Iris pigment epithelial cell (primary cell): ENCODE results near the gene IFT172.
"Not testable (repeated sequence)": the region's sequence is repeated elsewhere in the genome, so short reads cannot be mapped to it uniquely, and the experiment has no call there.

Experiments used
- DNase-seq: peaks from one replicate; pipeline ENCODE4 v3.0.0-alpha.2; 2011; ENCODE audit warnings: low read depth

The IFT172 gene, protein sequence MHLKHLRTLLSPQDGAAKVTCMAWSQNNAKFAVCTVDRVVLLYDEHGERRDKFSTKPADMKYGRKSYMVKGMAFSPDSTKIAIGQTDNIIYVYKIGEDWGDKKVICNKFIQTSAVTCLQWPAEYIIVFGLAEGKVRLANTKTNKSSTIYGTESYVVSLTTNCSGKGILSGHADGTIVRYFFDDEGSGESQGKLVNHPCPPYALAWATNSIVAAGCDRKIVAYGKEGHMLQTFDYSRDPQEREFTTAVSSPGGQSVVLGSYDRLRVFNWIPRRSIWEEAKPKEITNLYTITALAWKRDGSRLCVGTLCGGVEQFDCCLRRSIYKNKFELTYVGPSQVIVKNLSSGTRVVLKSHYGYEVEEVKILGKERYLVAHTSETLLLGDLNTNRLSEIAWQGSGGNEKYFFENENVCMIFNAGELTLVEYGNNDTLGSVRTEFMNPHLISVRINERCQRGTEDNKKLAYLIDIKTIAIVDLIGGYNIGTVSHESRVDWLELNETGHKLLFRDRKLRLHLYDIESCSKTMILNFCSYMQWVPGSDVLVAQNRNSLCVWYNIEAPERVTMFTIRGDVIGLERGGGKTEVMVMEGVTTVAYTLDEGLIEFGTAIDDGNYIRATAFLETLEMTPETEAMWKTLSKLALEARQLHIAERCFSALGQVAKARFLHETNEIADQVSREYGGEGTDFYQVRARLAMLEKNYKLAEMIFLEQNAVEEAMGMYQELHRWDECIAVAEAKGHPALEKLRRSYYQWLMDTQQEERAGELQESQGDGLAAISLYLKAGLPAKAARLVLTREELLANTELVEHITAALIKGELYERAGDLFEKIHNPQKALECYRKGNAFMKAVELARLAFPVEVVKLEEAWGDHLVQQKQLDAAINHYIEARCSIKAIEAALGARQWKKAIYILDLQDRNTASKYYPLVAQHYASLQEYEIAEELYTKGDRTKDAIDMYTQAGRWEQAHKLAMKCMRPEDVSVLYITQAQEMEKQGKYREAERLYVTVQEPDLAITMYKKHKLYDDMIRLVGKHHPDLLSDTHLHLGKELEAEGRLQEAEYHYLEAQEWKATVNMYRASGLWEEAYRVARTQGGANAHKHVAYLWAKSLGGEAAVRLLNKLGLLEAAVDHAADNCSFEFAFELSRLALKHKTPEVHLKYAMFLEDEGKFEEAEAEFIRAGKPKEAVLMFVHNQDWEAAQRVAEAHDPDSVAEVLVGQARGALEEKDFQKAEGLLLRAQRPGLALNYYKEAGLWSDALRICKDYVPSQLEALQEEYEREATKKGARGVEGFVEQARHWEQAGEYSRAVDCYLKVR (N-terminal part only)

DNA sequence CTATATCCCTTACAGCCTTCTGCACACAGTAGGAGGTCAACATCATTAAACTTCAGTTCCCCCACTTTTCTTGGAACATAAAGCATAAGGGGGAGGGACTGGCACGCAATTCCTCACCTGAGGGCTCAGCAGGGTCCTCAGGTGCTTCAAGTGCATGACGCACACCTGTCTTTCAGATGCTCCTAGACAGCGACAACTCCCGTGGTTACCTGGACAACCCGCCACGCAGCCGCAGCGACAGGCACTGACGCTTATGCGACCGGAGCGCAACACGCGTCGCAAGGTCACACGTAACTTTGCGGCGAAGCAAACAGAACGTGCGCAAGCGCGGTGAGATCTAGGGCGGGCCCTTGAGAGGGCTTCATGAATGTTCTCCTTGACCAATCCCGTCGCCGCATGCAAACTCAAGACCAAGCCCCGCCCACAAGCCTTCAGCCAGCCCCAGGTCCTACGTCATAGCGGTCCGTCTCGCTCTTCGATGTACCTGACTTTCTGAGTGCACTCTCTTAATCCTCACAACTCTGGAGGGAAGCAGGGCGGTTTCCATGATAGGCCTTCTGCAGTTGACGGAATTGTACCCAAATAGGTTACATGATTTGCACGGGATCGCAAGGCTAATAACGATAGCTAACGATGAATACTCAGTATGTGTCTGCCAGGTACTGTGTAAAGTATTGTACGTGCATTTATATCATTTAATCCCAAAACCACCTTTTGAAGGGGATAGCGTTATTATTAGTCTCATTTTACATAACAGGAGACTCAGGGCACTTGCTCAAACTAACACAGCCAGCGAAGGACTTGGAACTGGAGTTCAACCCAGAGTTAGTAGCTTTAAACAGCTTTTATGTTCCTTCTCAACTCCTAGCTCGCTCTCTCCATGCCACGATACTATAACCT is at the start of gene IFT172:
TSS of gene IFT172 (minus strand) at position 246 of the 900 bp plus-strand sequence. CDS start at position 156, 90 bp downstream.
- DNase-seq, result peak; percentile 99

GRCh38 chr2:27538839-27539450 is 49.4 kb upstream of the IFT172 start:
- DNase-seq, result not testable (repeated sequence)

GRCh38 chr2:27537287-27537686 is 47.7 kb upstream of the IFT172 start:
- DNase-seq, result no peak

GRCh38 chr2:27531983-27532382 is 42.4 kb upstream of the IFT172 start:
- no peak for DNase-seq

GRCh38 chr2:27527182-27527581 is 37.6 kb upstream of the IFT172 start:
- DNase-seq, result peak; percentile 20

- no peak for DNase-seq
These were observed 32.9 kb upstream of the IFT172 start for GRCh38 chr2:27522400-27522945.

- no peak for DNase-seq
These were observed 30.8 kb upstream of the IFT172 start for GRCh38 chr2:27520316-27520715.

GRCh38 chr2:27518782-27519113 is 29.2 kb upstream of the IFT172 start:
- DNase-seq, result no peak

GRCh38 chr2:27518113-27518781 is 28.7 kb upstream of the IFT172 start:
- no peak for DNase-seq

- peak; percentile 66 for DNase-seq
These were observed 19.8 kb upstream of the IFT172 start for GRCh38 chr2:27509326-27509725.

DNA sequence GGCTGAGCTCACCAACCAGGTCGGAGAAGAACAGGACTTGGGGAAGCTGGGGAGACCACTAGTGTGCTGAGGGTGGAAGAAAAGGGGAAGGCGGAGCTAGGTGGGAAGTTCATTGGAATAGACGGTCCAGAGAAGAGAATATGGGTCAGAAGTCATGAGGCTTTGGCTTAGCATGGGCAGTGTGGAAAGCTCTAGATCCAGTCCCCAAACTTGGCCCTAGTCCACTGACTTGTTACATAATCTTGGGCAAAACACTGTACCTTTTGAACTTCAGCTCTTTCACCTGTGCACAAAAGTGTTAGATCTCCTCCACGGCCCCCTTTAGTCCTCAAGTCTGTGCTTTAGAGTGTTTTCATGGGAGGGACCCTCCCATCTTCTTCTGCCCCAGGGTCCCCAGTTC is 17.8 kb upstream of the IFT172 start:
- DNase-seq, result no peak

DNA sequence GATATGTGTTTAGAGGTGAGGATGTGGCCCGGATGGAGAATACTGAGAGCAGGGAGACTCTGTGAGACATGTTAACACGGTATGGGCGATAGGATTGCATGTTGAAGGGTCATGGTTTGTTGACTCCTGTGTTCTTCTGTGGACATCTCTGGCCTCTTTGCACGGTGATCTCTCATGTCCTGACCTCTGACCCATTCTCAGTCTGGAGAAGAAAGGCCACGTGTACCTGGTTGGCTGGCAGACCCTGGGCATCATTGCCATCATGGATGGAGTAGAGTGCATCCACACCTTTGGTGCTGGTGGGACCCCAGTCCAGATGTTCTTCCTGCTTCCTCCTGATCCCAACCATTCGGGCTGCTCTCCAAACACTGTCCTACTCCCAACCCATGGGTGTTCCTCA is 17.0 kb upstream of the IFT172 start:
- DNase-seq, result no peak

GRCh38 chr2:27502142-27502541 is 12.6 kb upstream of the IFT172 start:
- no peak for DNase-seq

DNA sequence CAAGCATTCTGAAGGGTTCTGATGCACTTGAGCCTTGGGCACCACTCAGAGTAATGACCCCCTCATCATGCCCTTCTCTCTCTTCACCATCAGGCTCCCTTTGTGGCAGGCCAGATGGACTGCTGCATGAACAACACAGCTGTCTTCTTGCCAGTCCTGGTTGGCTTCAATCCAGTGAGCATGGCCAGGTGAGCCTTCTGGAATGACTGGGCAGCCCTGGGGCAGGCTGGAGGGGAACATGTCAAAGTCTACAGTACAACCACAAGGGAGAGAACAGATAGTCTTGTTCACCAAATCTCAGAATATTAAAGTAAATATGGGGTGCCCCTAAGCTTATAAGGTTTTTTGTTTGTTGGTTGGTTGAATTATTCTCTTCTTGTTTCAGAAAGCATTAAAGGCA is 11.5 kb upstream of the IFT172 start:
- no peak for DNase-seq

DNA sequence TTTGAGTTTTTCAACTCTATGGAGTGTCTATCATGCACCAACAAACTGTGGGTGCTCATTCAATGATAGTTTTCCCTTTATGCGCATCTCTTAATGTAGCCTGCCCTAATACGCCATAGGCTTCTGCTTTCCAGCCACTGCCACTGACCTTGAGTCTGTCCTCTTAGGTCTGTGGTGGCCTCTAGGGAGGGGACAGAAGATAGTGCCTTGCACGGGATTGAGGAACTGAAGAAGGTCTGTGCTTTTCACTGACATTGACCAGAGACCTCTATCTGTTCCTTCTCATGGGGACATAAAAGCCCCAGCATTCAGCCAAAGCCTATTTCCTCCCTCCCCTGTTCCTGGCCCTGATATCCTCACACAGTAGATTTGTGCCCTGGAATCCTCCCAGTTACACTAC is 9.4 kb upstream of the IFT172 start:
- DNase-seq, result no peak

DNA sequence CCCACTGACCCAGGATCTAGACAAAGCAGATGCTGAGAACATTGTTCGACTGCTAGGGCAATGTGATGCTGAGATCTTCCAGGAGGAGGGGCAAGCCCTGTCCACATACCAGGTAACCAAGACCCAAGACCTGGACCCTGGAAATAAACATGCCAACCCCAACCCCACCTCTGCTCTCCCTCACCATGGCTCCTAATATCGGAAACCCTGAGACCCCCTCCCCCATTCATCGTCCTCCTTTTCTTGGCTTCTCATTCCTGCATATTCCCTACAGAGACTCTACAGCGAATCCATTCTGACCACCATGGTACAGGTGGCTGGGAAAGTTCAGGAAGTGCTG is 7.7 kb upstream of the IFT172 start:
- DNase-seq, result no peak

GRCh38 chr2:27496357-27497287 is 7.1 kb upstream of the IFT172 start, which contains the start of gene GCKR:
TSS of gene GCKR (plus strand) at chr2:27496839. CDS start at chr2:27496905, 66 bp downstream.
- DNase-seq, result no peak

GRCh38 chr2:27495840-27496356 is 6.4 kb upstream of the IFT172 start:
- no peak for DNase-seq
